Measurements from ENCODE around the gene PPP2R2C. TPM values are rescaled to one million over a fixed set of nuclear protein-coding genes. Genes with fewer than 3 reads are reported as not detected.

The PPP2R2C gene
- polyA plus RNA-seq, 1 of the 3 experiments (the other 2 are of a cell fraction): 0.21 TPM

- no peak overlapping the region for H3K4me3 ChIP-seq (ENCODE audit: low read depth in 2 of 2, low read length in 1 of 2)
- no peak for TF ChIP-seq EZH2phosphoT487 (IDR thresholded peaks at IDR 0.05; ENCODE audit: borderline replicate concordance, low read depth)
- no peak for TF ChIP-seq FOXM1 (IDR thresholded peaks at IDR 0.05; ENCODE audit: low read depth)
- no peak for TF ChIP-seq ZBTB33 (IDR thresholded peaks at IDR 0.05; ENCODE audit: borderline replicate concordance, low read depth)
- TF ChIP-seq PBX3 (IDR thresholded peaks at IDR 0.05): no peak
- TF ChIP-seq CTCF (IDR thresholded peaks at IDR 0.05): no peak
- TF ChIP-seq NFIC (IDR thresholded peaks at IDR 0.05; ENCODE audit: borderline replicate concordance): no peak
- TF ChIP-seq MAX (IDR thresholded peaks at IDR 0.05; ENCODE audit: low read depth): no peak
- no peak for TF ChIP-seq EP300 (IDR thresholded peaks at IDR 0.05; ENCODE audit: borderline replicate concordance in 1 of 2, low read depth in 1 of 2, low read length in 1 of 2)
- no peak for DNase-seq
- H3K9me3 ChIP-seq: peaks cover 5% of the 10 kb centered on the region; the same call in 1 of the 2 replicates
- POLR2A ChIA-PET: no interaction called here
- WGBS (ENCODE audit: low lambda C conversion rate): 42% methylated on average over 6 of the region's 6 CpGs
- no peaks in the 10 kb centered on the region for H3K79me2 ChIP-seq (ENCODE audit: insufficient read depth)
- H3K27ac ChIP-seq (ENCODE audit: low read depth in 2 of 2, low read length in 1 of 2): no peak overlapping the region; a peak in 1 of 4 replicates
- peaks cover 0 to 29% of the 10 kb centered on the region in 2 experiments; a peak in 1 of 4 replicates for H3K4me1 ChIP-seq (ENCODE audit: control insufficient read depth in 1 of 2, insufficient read depth in 2 of 2, low read depth in 1 of 2, low read length in 1 of 2)
- no peaks in the 10 kb centered on the region for H4K20me1 ChIP-seq (ENCODE audit: insufficient read depth)
- no peak overlapping the region for H3K4me2 ChIP-seq
- no peaks in the 10 kb centered on the region for H3K36me3 ChIP-seq (replicated peaks in 1 of 2; ENCODE audit: control insufficient read depth in 1 of 2, insufficient read depth in 2 of 2, low read length in 1 of 2)
- H2AFZ ChIP-seq (ENCODE audit: low read depth): no peak overlapping the region
- H3K9me2 ChIP-seq: no peaks in the 10 kb centered on the region
- H3F3A ChIP-seq (replicated peaks; ENCODE audit: insufficient read depth): no peaks in the 10 kb centered on the region
- H3K27me3 ChIP-seq (ENCODE audit: insufficient read depth): no peaks in the 10 kb centered on the region
- CTCF ChIA-PET: interaction anchor here (3.8 kb wide), 1 partner anchor 12 kb away, joined by 15 read pairs; no protein-coding TSS in a partner anchor
- H3K9ac ChIP-seq: no peak overlapping the region
Measured at GRCh38 chr4:6439120-6439762, 33.2 kb downstream of the PPP2R2C start.

- Histone ChIP-seq H3K9me2 (no peaks in the 10 kb centered on the region), H3K9me3 (peaks cover 5% of the 10 kb centered on the region; the same call in 1 of the 2 replicates), H3K27me3 (ENCODE audit: insufficient read depth) (no peaks in the 10 kb centered on the region), H3K4me1 (ENCODE audit: control insufficient read depth in 1 of 2, insufficient read depth in 2 of 2, low read depth in 1 of 2, low read length in 1 of 2) (peaks cover 0 to 16% of the 10 kb centered on the region in 2 experiments; a peak in 1 of 4 replicates), H4K20me1 (ENCODE audit: insufficient read depth) (no peaks in the 10 kb centered on the region), H3K27ac (ENCODE audit: low read depth in 2 of 2, low read length in 1 of 2) (no peak overlapping the region; a peak in 1 of 4 replicates), H3K36me3 (replicated peaks in 1 of 2; ENCODE audit: control insufficient read depth in 1 of 2, insufficient read depth in 2 of 2, low read length in 1 of 2) (no peaks in the 10 kb centered on the region), H3K4me3 (ENCODE audit: low read depth in 2 of 2, low read length in 1 of 2) (no peak overlapping the region), H3F3A (replicated peaks; ENCODE audit: insufficient read depth) (no peaks in the 10 kb centered on the region), H3K79me2 (ENCODE audit: insufficient read depth) (no peaks in the 10 kb centered on the region), H2AFZ (ENCODE audit: low read depth) (no peak overlapping the region), H3K9ac (no peak overlapping the region), H3K4me2 (no peak overlapping the region)
- CTCF ChIA-PET: interaction anchor here (1.0 to 3.8 kb wide), 4 partner anchors 9 to 187 kb away, joined by 3 to 15 read pairs (median 4); no protein-coding TSS in a partner anchor
- 34% methylated on average over 5 of the region's 5 CpGs for WGBS (ENCODE audit: low lambda C conversion rate)
- no peak for DNase-seq
- POLR2A ChIA-PET: no interaction called here
- TF ChIP-seq TEAD4 (IDR thresholded peaks at IDR 0.05; ENCODE audit: borderline replicate concordance, insufficient read depth) (no peak), TCF12 (IDR thresholded peaks at IDR 0.05) (no peak), SMC3 (IDR thresholded peaks at IDR 0.05; ENCODE audit: low read depth, low read length) (no peak), JUND (IDR thresholded peaks at IDR 0.05) (no peak), IRF3 (IDR thresholded peaks at IDR 0.05; ENCODE audit: low read depth, low read length) (no peak), FOXJ3 (CRISPR knock-in tag; IDR thresholded peaks at IDR 0.05) (no peak), NFIC (IDR thresholded peaks at IDR 0.05; ENCODE audit: borderline replicate concordance) (no peak), NRF1 (IDR thresholded peaks at IDR 0.05; ENCODE audit: low read depth, low read length) (no peak), FOSL2 (IDR thresholded peaks at IDR 0.05; ENCODE audit: borderline replicate concordance, low read depth) (no peak), POLR2AphosphoS5 (IDR thresholded peaks at IDR 0.05; ENCODE audit: low read depth, low read length) (no peak), USF1 (IDR thresholded peaks at IDR 0.05; ENCODE audit: borderline replicate concordance, low read depth) (no peak), PBX3 (IDR thresholded peaks at IDR 0.05) (no peak), GABPA (IDR thresholded peaks at IDR 0.05; ENCODE audit: low read depth) (no peak)
Measured at GRCh38 chr4:6437826-6438238, 34.6 kb downstream of the PPP2R2C start.

Data from SK-N-SH (cell line).